GM21390 (cell line): ENCODE results near the gene KCNIP4.

Experiments used
- ATAC-seq: cut with Tn5 transposase; IDR thresholded peaks from one replicate; pipeline ENCODE4 v1.9.1; 2021; ENCODE audit not compliant: unreplicated experiment

The KCNIP4 gene

GRCh38 chr4:21901831-21902230 is 46.7 kb downstream of the KCNIP4 start:
- no peak for ATAC-seq

GRCh38 chr4:21901281-21901680 is 47.3 kb downstream of the KCNIP4 start:
- ATAC-seq, result no peak

- no peak for ATAC-seq
These were observed 48.4 kb downstream of the KCNIP4 start for GRCh38 chr4:21900211-21900610.

- no peak for ATAC-seq
These were observed 50.5 kb downstream of the KCNIP4 start for GRCh38 chr4:21898101-21898500.

- ATAC-seq, result no peak
These were observed 51.8 kb downstream of the KCNIP4 start for GRCh38 chr4:21896767-21897166.

GRCh38 chr4:21893136-21893535 is 55.4 kb downstream of the KCNIP4 start:
- no peak for ATAC-seq

- ATAC-seq, result no peak
These were observed 58.3 kb downstream of the KCNIP4 start for GRCh38 chr4:21890231-21890630.

GRCh38 chr4:21888195-21888976 is 60.2 kb downstream of the KCNIP4 start:
- peak; percentile 64 for ATAC-seq

- ATAC-seq, result no peak
These were observed 61.1 kb downstream of the KCNIP4 start for GRCh38 chr4:21887481-21887880.

GRCh38 chr4:21885770-21886169 is 62.8 kb downstream of the KCNIP4 start:
- ATAC-seq, result no peak

- ATAC-seq, result no peak
These were observed 63.3 kb downstream of the KCNIP4 start for GRCh38 chr4:21885241-21885640.

GRCh38 chr4:21884615-21885014 is 64.0 kb downstream of the KCNIP4 start:
- ATAC-seq, result no peak

GRCh38 chr4:21882051-21882839 is 66.3 kb downstream of the KCNIP4 start:
- ATAC-seq, result no peak

- ATAC-seq, result no peak
These were observed 69.4 kb downstream of the KCNIP4 start for GRCh38 chr4:21879187-21879586.

- no peak for ATAC-seq
These were observed 71.9 kb downstream of the KCNIP4 start for GRCh38 chr4:21876711-21877110.

GRCh38 chr4:21873145-21873544 is 75.4 kb downstream of the KCNIP4 start:
- no peak for ATAC-seq

GRCh38 chr4:21872101-21872500 is 76.5 kb downstream of the KCNIP4 start:
- no peak for ATAC-seq

- ATAC-seq, result no peak
These were observed 78.4 kb downstream of the KCNIP4 start for GRCh38 chr4:21869978-21870745.

GRCh38 chr4:21864686-21865085 is 83.9 kb downstream of the KCNIP4 start:
- ATAC-seq, result no peak

- ATAC-seq, result no peak
These were observed 85.7 kb downstream of the KCNIP4 start for GRCh38 chr4:21862917-21863316.

- no peak for ATAC-seq
These were observed 89.6 kb downstream of the KCNIP4 start for GRCh38 chr4:21858971-21859370.

- ATAC-seq, result no peak
These were observed 91.8 kb downstream of the KCNIP4 start for GRCh38 chr4:21856754-21857153.
